Hepatocyte (in vitro differentiated cells): Measurements from ENCODE around the gene SPSB1.

Experiments used
- EZH2phosphoT487 ChIP-seq: fragments of 200-600 bp; sonication (generic); IDR thresholded peaks from one replicate; pipeline ENCODE4 v1.6.1; 2018; ENCODE audit warnings: antibody characterized with exemption, mild to moderate bottlenecking, low read depth, moderate library complexity; ENCODE audit not compliant: unreplicated experiment, severe bottlenecking
- TF ChIP-seq, protein P1 (sequence below): fragments of 200-600 bp; sonication (generic); IDR thresholded peaks from 2 replicates; pipeline ENCODE4 v1.5.1; 2016; ENCODE audit warnings: antibody characterized with exemption, mild to moderate bottlenecking; ENCODE audit not compliant: poor library complexity

DNA sequence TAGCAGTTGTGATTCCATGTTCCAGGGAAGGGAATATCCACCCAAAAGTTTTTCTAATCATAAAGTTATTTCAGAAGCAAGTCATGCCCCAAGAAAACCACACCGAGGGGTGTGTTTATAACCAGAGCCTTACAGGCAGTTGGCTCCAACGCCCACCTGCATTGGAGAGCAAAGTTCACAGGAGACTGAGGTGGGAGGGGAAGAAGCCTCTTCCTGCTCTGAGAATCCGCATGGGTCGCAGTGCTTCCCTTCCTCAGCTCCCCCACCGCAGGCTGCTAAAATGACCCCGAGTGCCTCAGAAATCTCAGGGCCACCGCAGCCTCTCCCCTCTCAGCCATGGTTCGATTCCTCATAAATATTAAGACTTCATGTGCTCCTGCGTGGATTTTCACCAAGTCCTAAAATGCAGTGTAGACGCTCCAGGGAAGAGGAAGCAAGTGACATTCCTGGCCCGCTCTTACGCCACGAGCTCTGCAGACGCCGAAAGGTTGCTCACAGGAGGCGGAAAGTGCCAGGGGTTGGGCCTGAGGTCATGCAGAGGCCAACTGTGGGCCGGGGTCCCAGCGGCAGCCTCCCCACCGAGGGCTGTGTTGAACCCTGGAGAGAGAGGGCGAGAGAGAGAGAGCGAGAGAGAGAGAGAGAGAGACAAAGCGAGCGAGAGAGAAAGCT is 13.4 kb upstream of the SPSB1 start:
- TF ChIP-seq, protein P1, sequence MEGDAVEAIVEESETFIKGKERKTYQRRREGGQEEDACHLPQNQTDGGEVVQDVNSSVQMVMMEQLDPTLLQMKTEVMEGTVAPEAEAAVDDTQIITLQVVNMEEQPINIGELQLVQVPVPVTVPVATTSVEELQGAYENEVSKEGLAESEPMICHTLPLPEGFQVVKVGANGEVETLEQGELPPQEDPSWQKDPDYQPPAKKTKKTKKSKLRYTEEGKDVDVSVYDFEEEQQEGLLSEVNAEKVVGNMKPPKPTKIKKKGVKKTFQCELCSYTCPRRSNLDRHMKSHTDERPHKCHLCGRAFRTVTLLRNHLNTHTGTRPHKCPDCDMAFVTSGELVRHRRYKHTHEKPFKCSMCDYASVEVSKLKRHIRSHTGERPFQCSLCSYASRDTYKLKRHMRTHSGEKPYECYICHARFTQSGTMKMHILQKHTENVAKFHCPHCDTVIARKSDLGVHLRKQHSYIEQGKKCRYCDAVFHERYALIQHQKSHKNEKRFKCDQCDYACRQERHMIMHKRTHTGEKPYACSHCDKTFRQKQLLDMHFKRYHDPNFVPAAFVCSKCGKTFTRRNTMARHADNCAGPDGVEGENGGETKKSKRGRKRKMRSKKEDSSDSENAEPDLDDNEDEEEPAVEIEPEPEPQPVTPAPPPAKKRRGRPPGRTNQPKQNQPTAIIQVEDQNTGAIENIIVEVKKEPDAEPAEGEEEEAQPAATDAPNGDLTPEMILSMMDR: no peak
- TF ChIP-seq EZH2phosphoT487: no peak
